NCI-H2196 treated with DMSO at 0.1 percent for 48 hours (cell line): ENCODE data around the gene RUNX1.

Experiments
- DNase-seq: peaks from one replicate; lab custom pipeline; 2025; ENCODE audit not compliant: unreplicated experiment; lab: John Stamatoyannopoulos, UW

The RUNX1 gene

DNA sequence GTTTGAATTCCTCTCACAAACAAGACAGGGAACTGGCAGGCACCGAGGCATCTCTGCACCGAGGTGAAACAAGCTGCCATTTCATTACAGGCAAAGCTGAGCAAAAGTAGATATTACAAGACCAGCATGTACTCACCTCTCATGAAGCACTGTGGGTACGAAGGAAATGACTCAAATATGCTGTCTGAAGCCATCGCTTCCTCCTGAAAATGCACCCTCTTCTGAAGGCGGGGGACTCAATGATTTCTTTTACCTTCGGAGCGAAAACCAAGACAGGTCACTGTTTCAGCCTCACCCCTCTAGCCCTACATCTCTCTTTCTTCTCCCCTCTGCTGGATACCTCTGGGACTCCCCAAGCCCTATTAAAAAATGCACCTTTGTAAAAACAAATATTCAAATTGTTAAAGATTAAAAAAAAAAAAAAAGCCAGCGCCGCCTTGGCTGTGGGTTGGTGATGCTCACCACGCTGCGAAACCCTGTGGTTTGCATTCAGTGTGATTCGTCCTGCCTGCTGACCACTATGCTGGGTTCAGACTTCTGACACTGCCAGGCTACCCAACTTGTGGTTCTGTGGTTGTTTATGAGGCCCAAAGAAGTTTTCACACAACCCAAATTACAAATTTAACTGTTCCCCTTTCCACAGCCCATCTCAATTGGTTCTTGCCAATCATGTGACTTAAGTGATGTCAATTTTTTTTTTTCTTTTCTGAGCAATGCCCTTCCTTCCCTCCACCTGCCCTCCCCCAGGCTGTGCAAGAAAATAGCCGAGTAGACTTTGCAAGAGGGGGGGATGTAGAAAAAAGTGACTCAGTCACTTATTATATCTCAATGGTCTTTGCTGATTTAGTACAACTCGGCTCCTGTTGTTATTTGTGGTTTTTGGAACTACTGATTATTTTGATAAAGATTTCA, at the start of gene RUNX1:
Gene RUNX1 (minus strand): TSS at position 597 of the 912 bp plus-strand sequence.
- DNase-seq: no peak

DNA sequence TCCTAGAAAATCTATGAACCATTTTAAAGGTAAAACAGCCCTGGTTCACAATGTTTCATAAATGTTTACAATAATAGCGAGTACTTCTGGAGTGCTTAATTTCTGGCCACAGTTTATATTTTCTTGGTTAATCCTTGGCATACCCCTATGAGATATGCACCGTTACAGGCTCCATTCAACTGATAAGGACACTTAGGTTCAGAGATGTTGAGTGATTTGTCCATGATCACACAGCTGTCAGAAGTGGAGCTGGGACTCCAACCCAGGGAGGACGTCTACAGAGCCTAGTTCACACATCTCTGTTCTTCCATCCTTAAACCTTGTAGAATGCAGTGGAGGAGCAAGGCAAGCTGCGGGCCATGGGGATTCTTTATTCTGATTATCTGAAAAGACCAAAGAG, 48.4 kb upstream of the RUNX1 start:
- DNase-seq: no peak

- DNase-seq: no peak
Observed at GRCh38 chr21:35096959-35097358, 47.9 kb upstream of the RUNX1 start.

- DNase-seq: no peak
Observed at GRCh38 chr21:35095859-35096291, 46.8 kb upstream of the RUNX1 start.

DNA sequence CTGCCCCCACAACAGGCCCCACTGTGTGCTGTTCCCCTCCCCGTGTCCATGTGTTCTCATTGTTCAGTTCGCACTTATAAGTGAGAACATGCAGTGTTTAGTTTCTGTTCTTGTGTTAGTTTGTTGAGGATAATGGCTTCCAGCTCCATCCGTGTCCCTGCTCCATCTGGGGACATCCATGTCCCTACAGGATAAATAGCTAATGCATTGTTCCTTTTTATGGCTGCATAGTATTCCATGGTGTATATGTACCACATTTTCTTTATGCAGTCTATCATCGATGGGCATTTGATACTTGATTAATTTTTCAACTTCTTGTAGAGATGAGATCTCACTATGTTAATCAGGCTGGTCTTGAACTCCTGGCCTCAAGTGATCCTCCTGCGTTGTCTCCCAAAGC, 44.4 kb upstream of the RUNX1 start:
- DNase-seq: no peak

GRCh38 chr21:35091496-35091895, 42.4 kb upstream of the RUNX1 start:
- DNase-seq: no peak

GRCh38 chr21:35090403-35090802, 41.3 kb upstream of the RUNX1 start:
- DNase-seq: no peak

GRCh38 chr21:35088319-35088771, 39.2 kb upstream of the RUNX1 start:
- DNase-seq: no peak

- no peak for DNase-seq
Observed at GRCh38 chr21:35086357-35086756, 37.3 kb upstream of the RUNX1 start.

GRCh38 chr21:35084869-35085268, 35.8 kb upstream of the RUNX1 start:
- no peak for DNase-seq

DNA sequence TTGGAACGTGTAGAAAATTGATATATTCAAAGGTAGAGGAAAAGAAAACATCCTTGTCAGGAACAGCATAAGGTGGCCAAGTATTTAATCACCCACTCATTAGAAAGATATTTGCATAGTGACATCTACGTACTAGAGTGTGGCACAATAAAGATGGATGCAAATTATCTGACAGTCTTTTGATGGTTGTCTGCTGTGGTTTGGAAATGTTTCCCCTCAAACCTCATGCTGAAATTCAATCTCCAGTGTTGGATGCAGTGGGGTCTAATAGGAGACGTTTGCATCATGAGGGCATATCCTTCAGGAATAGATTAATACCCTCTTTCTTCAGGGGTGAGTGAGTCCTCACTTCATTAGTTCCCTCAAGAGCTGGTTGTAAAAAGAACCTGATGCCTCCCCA, 34.1 kb upstream of the RUNX1 start:
- no peak for DNase-seq

DNA sequence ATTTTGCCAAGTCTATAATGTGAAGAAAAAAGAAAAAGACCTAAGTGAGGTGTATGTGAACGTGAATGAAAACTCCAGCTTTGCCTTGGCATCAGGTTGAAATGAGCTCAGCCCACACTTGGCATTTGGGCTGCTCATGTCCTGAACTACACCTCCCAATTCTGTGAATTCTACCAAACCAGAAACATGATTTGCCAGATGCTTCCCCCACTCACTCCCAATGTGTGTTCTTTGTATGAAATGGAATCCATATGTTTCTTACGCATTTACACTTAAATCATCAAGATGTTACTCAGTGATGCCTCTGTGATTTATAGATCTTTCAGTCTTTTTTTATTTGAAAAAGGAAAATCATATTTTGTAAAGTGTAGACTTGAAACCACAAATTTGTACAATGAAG, 32.8 kb upstream of the RUNX1 start:
- no peak for DNase-seq

DNA sequence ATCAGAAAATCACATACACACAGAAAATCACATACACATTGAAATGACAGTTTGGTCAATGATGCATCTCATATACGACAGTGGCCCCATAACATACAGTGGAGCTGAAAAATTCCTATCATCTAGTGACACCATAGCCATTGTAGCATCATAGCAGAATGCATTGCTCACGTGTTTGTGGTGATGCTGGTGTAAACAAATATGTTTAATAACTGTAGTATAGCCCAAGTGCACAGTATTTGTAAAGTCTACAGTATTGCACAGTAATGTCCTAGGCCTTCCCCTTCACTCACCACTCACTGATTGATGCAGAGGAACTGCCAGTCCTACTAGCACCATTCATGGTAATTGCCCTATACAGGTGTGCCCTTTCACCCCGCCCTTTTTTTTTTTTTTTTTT, 30.1 kb upstream of the RUNX1 start:
- no peak for DNase-seq

DNA sequence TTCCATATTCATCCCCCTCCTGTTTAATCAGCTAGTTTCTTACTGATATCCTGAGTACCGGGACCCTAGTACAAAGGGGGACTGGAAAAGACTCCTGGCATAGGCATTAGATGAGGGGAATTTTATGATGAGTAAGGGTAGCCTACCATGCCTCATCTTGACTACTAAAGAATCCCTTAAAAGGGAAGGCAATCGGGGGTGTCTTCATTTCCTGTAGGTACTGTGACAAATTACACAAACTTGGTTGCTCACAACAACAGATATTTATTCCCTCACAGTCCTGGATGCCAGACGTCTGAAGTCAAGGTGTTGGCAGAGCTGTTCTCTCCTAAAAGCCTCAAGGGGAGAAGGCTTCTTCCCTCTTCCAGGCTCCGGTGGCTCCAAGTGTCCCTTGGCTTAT, 28.9 kb upstream of the RUNX1 start:
- no peak for DNase-seq

DNA sequence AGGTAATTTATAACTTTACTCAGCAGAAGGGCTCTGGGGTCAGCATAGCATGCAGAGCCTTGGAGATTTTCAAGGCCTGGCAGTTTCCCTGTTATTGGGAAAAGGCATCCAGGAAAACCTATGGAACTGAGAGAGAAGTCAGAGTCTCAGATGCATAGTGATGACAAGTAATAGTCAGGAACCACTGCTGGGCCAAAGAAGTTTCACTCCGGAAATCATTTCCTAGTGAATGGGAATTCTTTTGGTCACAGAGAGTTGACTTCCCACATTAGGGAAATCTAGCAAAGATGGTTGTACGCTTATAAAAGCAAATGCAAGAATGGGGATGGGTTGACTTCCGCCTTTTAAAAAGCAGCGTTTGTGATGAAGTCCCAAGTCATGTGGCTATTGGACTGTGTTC, 28.4 kb upstream of the RUNX1 start:
- no peak for DNase-seq

- DNase-seq: no peak
Observed at GRCh38 chr21:35075546-35075945, 26.4 kb upstream of the RUNX1 start.

GRCh38 chr21:35072960-35073359, 23.9 kb upstream of the RUNX1 start:
- DNase-seq: no peak

- no peak for DNase-seq
Observed at GRCh38 chr21:35072557-35072956, 23.5 kb upstream of the RUNX1 start.

GRCh38 chr21:35071347-35071746, 22.2 kb upstream of the RUNX1 start:
- DNase-seq: no peak

DNA sequence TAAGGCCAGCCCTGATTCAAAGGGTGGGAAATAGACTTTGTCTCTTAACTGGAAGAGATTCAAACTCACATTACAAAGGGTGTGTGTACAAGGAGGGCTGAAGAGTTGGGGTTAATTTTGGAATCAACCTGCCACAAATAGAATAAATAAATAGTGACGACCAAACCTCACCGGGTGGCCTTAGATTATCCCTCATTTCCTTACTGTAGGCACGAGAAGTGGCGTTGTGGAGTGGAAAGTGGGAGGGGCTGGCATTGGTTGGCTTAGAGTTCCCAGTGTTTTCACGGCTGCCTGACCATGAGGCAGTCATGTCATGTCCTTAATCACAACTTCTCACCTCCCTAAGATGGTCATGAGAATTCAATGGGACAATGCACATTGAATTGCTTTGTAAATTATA, 21.3 kb upstream of the RUNX1 start:
- no peak for DNase-seq

DNA sequence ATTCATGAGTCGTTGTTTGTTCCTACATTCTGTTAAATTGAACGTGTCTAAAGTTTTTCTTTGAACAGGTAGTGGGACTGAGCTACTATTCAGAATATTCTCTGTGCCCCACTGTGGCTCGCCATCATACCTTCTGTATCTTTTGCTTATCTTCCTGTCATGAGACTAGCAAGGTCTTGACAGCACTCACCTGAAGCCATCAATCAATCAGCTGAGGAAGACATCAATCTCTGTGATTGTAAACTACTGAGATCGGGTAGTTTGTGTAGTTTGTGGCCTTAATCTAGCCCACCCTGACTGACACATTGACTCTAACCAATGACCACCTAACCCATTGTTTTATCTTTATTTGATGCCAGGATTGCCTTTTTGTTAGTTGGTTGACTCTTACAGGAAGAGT, 17.7 kb upstream of the RUNX1 start:
- DNase-seq: no peak

GRCh38 chr21:35063428-35064172, 14.5 kb upstream of the RUNX1 start:
- DNase-seq: no peak
